ENCODE data around the gene SGCB.
"Not testable (repeated sequence)": the region's sequence is repeated elsewhere in the genome, so short reads cannot be mapped to it uniquely, and the experiment has no call there.

Gene SGCB

GRCh38 chr4:52038103-52038912, at the start of gene SGCB:
TSS of gene SGCB (minus strand) at chr4:52038299. CDS start at chr4:52038259, 40 bp downstream.
- peak; percentile 60 for DNase-seq

GRCh38 chr4:52086425-52086824, 48.3 kb upstream of the SGCB start:
- DNase-seq, result not testable (repeated sequence)

GRCh38 chr4:52081216-52081615, 43.1 kb upstream of the SGCB start:
- DNase-seq, result no peak

- DNase-seq, result no peak
Observed at GRCh38 chr4:52079659-52080058, 41.6 kb upstream of the SGCB start.

GRCh38 chr4:52076731-52077130, 38.6 kb upstream of the SGCB start:
- peak; percentile 13 for DNase-seq

- DNase-seq, result no peak
Observed at GRCh38 chr4:52071791-52072546, 33.9 kb upstream of the SGCB start.

- DNase-seq, result no peak
Observed at GRCh38 chr4:52069571-52069970, 31.5 kb upstream of the SGCB start.

- DNase-seq, result peak; percentile 39
Observed at GRCh38 chr4:52059372-52059771, 21.3 kb upstream of the SGCB start.

- DNase-seq, result no peak
Observed at GRCh38 chr4:52058275-52058674, 20.2 kb upstream of the SGCB start.

GRCh38 chr4:52057196-52057595, 19.1 kb upstream of the SGCB start:
- no peak for DNase-seq

- DNase-seq, result no peak
Observed at GRCh38 chr4:52054254-52054653, 16.2 kb upstream of the SGCB start.

GRCh38 chr4:52052475-52052780, 14.3 kb upstream of the SGCB start:
- DNase-seq, result no peak

- peak; percentile 78 for DNase-seq
Observed at GRCh38 chr4:52051615-52052474, 13.7 kb upstream of the SGCB start.

- DNase-seq, result no peak
Observed at GRCh38 chr4:52051213-52051614, 13.1 kb upstream of the SGCB start, which contains the start of gene SPATA18. TSS of gene SPATA18 (plus strand) at chr4:52051304. CDS start at chr4:52051705, 401 bp downstream.

- DNase-seq, result no peak
Observed at GRCh38 chr4:52049266-52049665, 11.2 kb upstream of the SGCB start.

- no peak for DNase-seq
Observed at GRCh38 chr4:52045028-52045427, 6.9 kb upstream of the SGCB start.

GRCh38 chr4:52037689-52038102, 403 bp downstream of the SGCB start:
- DNase-seq, result peak; percentile 23

GRCh38 chr4:52036886-52037530, 1.1 kb downstream of the SGCB start:
- peak; percentile 23 for DNase-seq

GRCh38 chr4:52035190-52035589, 2.9 kb downstream of the SGCB start:
- no peak for DNase-seq

GRCh38 chr4:52032005-52032404, 6.1 kb downstream of the SGCB start:
- DNase-seq, result no peak

- peak; percentile 67 for DNase-seq
Observed at GRCh38 chr4:52028970-52029369, 9.1 kb downstream of the SGCB start.

- DNase-seq, result no peak
Observed at GRCh38 chr4:52019936-52020657, 18.0 kb downstream of the SGCB start, which contains the start of gene LRRC66. TSS of gene LRRC66 (minus strand) at chr4:52020363. CDS start at chr4:52017613, 2,750 bp downstream.
